DMS153 treated with DMSO at 0.1 percent for 48 hours (cell line): ENCODE measurements around the gene ERMN.

Experiments used
- DNase-seq: peaks from one replicate; lab custom pipeline; 2025; ENCODE audit not compliant: unreplicated experiment; lab: John Stamatoyannopoulos, UW

ERMN gene

DNA sequence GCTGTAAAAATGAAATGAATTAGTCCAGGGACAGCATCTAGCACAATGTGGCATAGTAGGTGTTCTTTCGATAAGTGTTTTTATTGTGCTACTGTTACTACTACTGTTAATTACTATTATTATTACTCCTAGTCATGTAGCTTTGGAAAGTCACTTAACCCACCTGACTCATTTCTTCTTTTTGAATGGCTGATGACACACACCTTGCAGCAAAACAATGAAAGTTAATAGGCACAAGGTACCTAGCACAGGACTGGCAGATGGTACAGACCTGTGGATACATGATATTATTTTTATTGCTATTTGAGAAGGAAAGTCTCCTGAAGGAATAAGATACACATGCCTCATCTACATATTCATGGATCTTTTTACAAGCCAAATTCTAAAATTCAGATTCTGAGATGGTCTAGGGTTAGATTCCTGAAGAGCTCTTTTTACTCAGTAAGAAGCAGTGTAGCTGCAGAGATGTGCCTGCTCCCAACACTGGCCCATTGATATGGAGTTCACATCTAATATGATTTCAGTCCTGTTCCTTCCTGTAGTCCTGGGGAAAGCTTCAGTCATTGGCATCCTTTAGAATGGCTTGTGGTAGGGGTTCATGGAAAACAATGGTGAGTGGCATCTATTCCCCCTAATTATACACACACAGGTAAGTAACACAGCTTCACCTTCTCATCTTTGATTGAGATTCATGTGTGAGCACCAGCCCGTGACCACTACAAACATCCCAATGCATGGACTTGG is 7.9 kb upstream of the ERMN start:
- DNase-seq, result no peak

DNA sequence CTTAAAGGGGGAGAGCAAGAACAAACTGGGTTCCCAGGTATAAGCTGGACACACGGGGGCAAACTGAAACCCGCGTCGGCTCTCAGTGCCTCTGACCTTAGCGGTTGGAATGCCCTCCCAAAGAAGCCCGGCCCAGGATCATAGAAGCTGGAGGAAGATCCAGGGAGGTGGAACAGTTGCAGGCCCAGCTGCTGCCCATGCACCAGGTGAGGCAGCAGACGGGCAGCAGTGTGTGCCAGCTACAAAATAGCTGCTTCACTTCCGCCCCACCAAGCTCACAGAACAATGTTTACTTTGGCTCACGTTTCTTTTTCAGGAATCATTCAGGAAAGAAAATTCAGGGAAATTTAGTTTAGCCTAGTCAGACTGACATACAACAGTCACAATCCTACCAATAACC is 3.9 kb upstream of the ERMN start:
- DNase-seq, result peak; percentile 90

GRCh38 chr2:157327621-157328500 is 2.2 kb upstream of the ERMN start:
- peak; percentile 79 for DNase-seq

GRCh38 chr2:157327200-157327599 is 1.6 kb upstream of the ERMN start:
- DNase-seq, result no peak

- DNase-seq, result no peak
Measured at GRCh38 chr2:157326698-157327097, 1.1 kb upstream of the ERMN start.

GRCh38 chr2:157324331-157324843 is 1.2 kb downstream of the ERMN start:
- DNase-seq, result no peak

GRCh38 chr2:157322432-157322831 is 3.2 kb downstream of the ERMN start:
- DNase-seq, result no peak

GRCh38 chr2:157321466-157321865 is 4.2 kb downstream of the ERMN start:
- DNase-seq, result no peak

DNA sequence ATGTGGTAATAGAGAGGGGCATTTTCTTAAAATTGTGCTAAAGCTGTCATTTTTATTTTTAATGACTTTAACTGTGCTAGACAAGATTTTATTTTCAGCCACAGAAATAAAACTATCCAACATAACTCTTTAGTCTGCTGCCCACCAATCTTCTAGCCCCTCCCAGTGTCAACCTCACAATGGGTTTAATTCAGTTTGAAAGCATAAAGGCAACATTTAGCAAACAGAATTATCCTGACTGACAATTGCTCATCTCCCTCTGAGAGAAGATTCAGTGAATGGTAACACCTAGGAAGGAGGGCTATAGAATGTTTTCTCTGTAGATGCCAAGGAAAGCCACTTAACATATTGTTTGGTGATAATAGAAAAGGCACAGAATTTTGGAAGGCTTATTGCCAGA is 5.2 kb downstream of the ERMN start:
- DNase-seq, result no peak

- no peak for DNase-seq
Measured at GRCh38 chr2:157319795-157320194, 5.8 kb downstream of the ERMN start.

- no peak for DNase-seq
Measured at GRCh38 chr2:157318884-157319283, 6.7 kb downstream of the ERMN start.

GRCh38 chr2:157315901-157316300 is 9.7 kb downstream of the ERMN start:
- no peak for DNase-seq

DNA sequence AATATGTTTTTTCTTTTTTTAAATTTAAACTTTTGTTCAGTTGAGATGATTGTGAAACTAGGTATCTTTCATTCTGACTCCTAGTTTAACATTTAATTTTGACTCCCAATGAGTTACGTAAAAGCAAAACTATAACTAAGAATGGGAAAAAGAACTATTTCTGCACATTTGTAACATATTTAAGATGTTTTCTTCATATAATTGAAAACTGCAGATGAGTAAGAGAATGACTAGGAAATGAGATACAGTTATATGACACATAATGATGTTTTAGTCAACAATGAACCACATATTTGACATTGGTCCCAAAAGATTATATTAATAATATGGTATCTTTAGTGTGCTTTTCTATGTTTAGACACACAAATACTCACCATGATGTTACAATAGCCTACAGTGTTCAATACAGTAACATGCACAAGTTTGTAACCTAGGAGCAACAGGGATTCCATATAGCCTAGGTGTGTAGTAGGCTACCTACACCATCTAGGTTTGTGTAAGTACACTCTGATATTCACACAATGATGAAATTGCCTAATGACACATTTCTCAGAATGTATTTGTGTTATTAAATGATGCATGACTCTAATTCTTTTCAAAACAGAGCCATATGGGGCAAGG is 12.6 kb downstream of the ERMN start:
- DNase-seq, result no peak

DNA sequence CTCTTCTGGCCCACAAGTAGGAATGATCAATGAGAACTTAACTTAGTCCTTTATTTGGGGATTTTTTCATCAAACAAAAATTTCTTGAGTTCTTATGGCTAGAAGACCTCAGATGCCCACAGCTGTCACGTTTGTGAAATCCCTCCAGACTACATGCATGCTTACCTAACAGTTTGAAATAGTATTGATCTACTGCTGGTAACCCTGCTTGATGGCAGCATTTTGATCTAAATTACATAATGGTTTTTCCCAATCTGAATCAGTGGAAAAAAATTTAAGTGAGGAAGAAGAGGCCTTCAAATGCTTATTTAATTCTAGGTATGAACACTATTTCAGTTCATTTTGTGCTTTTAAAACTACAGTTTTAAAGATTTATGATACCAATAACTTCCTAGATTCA is 13.9 kb downstream of the ERMN start:
- DNase-seq, result no peak

GRCh38 chr2:157309878-157310277 is 15.7 kb downstream of the ERMN start:
- DNase-seq, result no peak

- no peak for DNase-seq
Measured at GRCh38 chr2:157307021-157307420, 18.6 kb downstream of the ERMN start.

GRCh38 chr2:157305723-157306110 is 19.9 kb downstream of the ERMN start:
- no peak for DNase-seq

DNA sequence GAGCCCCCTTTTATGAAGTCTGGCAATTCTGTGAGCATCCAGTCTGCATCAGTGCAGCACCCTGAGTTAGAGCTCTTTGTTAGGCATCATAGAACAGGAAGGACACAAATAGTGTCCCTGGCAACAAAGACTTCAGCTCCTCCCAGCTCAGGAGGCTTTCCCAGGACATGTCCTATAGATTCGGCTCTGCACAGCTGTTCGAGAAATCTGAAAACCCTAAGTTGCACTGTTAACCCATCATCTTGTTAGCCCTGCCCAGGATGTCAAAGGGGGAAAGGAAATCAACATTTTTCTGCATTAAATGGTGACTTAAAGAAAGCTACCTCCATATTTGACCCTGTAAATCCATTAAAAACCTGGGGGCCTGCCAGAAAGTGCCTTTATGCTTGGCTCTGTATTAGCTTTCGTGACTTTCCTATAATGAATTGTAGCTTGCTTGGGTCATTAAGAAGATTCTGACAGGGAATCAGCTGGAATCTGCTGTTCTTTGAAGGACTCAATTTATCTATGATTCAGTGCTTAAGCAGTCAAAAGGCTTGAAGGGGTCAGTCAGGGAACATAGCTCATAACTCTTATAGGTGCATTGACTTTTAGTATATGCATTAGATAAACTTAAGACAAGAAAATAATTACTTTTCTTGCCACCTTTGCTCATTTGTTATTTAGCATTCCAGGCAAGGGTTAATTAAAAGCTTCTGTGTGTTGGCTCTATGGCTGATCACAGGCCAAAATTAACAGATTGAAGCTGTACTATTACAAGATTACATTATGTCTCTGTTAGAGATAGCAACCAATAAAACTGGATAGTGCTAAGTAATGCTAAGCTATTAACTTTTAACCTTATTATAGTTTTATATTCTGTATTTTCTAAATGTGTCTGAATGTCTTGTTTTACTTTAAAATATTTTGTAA is 20.6 kb downstream of the ERMN start:
- no peak for DNase-seq

DNA sequence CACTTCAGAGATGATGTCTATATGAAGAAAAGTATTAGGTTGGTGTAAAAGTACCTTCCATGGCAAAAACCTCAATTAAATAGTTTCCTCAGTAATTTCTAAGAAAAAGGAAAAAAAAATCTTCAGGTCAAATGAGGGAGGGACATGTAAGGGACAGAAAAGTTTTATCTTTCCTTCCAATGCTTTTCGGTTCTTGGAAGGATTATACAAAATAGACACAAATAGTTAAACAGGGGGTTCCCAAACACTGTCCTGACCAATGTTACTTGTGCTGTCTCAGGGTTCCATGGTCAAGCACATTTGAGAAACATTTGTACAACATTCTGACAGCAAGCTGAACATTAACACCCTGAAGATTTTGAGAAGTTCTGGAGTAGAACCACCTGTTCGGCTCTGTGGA is 22.0 kb downstream of the ERMN start:
- no peak for DNase-seq

DNA sequence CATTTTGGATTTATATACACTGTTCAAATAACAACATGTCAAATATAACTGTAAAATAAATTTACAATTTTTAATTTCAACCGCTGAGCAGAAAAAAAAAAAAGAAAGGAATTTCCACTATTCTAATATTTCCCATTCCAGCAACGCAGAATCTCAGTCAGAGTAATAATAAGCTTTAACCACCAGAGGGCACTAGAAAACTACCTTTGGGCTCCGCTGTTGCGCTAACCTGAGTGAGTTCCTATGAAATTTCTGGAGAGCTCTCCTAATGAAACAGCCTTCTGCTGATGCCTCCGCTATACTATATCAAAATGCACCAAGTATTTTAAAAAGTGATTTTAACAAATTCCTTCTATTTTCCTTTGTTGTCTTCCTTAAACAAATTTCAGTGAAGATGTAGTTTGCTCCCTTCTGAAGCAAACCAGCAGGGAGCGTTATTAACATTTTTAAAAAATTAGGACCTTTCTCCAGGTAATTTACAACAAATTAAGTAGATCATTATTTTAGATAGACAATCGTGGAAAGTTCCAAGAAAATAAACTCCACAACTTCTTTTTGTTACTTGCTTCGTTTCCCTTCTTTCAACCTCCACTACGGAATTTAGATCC is 23.0 kb downstream of the ERMN start:
- peak; percentile 20 for DNase-seq
